ENCODE data around the gene REC114. TPM values are rescaled to one million over a fixed set of nuclear protein-coding genes. Genes with fewer than 3 reads are reported as not detected.

REC114 gene
- total and polyA plus RNA-seq, 10 of the 15 experiments (the other 5 are each of a cell fraction or from before 2014, with no cell fraction given): not detected

DNA sequence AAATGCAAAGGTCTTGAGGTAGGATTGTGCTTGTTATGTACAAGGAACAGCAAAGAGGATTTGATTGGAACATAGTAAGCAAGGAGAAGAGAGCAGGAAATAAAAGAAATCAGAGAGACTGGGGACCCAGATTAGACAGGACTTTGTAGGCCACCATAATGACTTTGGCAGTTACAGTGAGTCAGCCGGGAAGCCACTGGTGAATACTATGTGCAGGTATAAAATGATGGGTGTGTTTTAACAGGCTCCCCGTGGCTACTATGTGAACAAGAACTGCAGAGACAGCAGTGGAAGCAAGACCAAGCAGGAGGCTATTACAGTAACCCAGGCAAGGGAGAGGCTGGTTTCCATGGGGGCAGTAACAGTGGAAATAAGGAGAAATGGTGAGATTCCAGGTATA is 135.1 kb downstream of the REC114 start:
- Histone ChIP-seq H3K4me2 (ENCODE audit: control insufficient read depth, insufficient read depth) (no peak overlapping the region), H3K27ac (ENCODE audit: control insufficient read depth, insufficient read depth) (no peak overlapping the region), H3K27me3 (replicated peaks in 1 of 2; ENCODE audit: control insufficient read depth in 2 of 2, insufficient read depth in 2 of 2, low read length in 1 of 2) (no peaks in the 10 kb centered on the region), H2AFZ (ENCODE audit: control insufficient read depth, low read depth, low read length) (no peak overlapping the region), H3K4me1 (ENCODE audit: control insufficient read depth, insufficient read depth, low read length) (no peaks in the 10 kb centered on the region), H3K79me2 (ENCODE audit: control insufficient read depth, insufficient read depth, low read length) (no peaks in the 10 kb centered on the region), H3K4me3 (no peak overlapping the region), H4K20me1 (ENCODE audit: control insufficient read depth, insufficient read depth) (no peaks in the 10 kb centered on the region), H3K9me3 (replicated peaks; ENCODE audit: control insufficient read depth, insufficient read depth, low read length) (no peaks in the 10 kb centered on the region), H3K36me3 (ENCODE audit: control insufficient read depth in 2 of 2, insufficient read depth in 2 of 2, low read length in 1 of 2) (peaks cover 6 to 19% of the 10 kb centered on the region in 2 experiments), H3K9ac (ENCODE audit: control insufficient read depth, insufficient read depth, low read length) (no peak overlapping the region)
- in situ Hi-C loops (cut with MboI): no loop called here
- no TSS peak for BruUV-seq (replicated peaks)
- no peak for FAIRE-seq
- 94% methylated on average over 2 of the region's 2 CpGs for WGBS (ENCODE audit: insufficient coverage, insufficient replicate concordance, low lambda C conversion rate, missing lambda C conversion rate)
- no peak for TF ChIP-seq LARP7 (IDR thresholded peaks at IDR 0.05)
- TF ChIP-seq HDAC2 (IDR thresholded peaks at IDR 0.05): no peak
- no peak for TF ChIP-seq CTCF (IDR thresholded peaks at IDR 0.05 in 2 of 3, conservative IDR thresholded peaks at IDR 0.05 in 1 of 3; ENCODE audit: control insufficient read depth in 2 of 3, extremely low read depth in 1 of 3, insufficient read depth in 1 of 3, low read depth in 3 of 3, low read length in 3 of 3)
- no peak for TF ChIP-seq BRCA1 (IDR thresholded peaks at IDR 0.05; ENCODE audit: low read depth, low read length)
- TF ChIP-seq, protein P1, sequence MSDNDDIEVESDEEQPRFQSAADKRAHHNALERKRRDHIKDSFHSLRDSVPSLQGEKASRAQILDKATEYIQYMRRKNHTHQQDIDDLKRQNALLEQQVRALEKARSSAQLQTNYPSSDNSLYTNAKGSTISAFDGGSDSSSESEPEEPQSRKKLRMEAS (IDR thresholded peaks at IDR 0.05; ENCODE audit: low read depth, low read length): no peak
- no peak for TF ChIP-seq ELK1 (IDR thresholded peaks at IDR 0.05; ENCODE audit: low read depth, low read length)
- no peak for TF ChIP-seq WRNIP1 (IDR thresholded peaks at IDR 0.05; ENCODE audit: borderline replicate concordance, low read depth, low read length)
- TF ChIP-seq E4F1 (IDR thresholded peaks at IDR 0.05; ENCODE audit: borderline replicate concordance, partially characterized antibody): no peak
- SMC1A ChIA-PET (ENCODE audit: uncharacterized antibody, unreplicated experiment): interaction anchor here (1.6 kb wide), 1 partner anchor 15 kb away, joined by 3 read pairs; no protein-coding TSS in a partner anchor
- CTCF ChIA-PET: interaction anchor here (1.9 kb wide), 1 partner anchor 59 kb away, joined by 8 read pairs; no protein-coding TSS in a partner anchor
- POLR2A ChIA-PET: no interaction called here
- no peak for DNase-seq (ENCODE audit: low read depth, low spot score)
- RAD21 ChIA-PET (ENCODE audit: unreplicated experiment): no interaction called here
- intact Hi-C loops (cut with micrococcal nuclease; ENCODE audit: unreplicated experiment): no loop called here
- ATAC-seq: no peak

All from GM12878 (cell line).